ENCODE data around the gene CDKN1C. TPM values are rescaled to one million over a fixed set of nuclear protein-coding genes. Genes with fewer than 3 reads are reported as not detected.
A peak's percentile ranks its signal among the peaks of the same experiment; 100 is the strongest.

CDKN1C gene
- total and polyA plus RNA-seq, 2 of the 8 experiments (the other 6 are each of a cell fraction or from before 2014, with no cell fraction given): 12.8 to 14.1 TPM

DNA sequence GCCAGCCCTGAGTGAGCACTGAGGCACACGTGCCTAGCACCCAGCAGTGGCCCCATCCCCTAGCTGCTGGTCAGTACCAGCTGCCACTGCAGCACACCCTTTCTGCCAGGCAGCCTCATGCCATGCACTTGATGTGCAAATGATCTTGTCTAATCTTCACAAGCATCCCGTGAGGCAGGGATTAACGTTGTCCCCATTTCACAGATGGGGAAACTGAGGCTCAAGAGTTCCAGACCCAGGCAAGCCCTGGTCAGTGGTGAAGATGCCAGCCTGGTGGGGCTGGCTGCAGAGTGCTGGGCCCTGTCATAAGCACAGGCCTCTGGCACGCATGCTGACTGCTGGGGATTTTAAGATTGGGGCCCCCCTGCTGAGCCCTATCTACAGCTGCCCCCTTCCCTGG lies 8.4 kb upstream of the CDKN1C start:
- Histone ChIP-seq H3K56ac (replicated peaks; ENCODE audit: insufficient read length, low read depth, low read length) (no peak overlapping the region), H3K79me2 (ENCODE audit: control insufficient read depth in 1 of 2, insufficient read depth in 2 of 2, low read length in 2 of 2) (no peaks in the 10 kb centered on the region), H3K4ac (replicated peaks; ENCODE audit: insufficient read length, low read depth, low read length) (no peak overlapping the region), H3K36me3 (ENCODE audit: control insufficient read depth in 2 of 4, insufficient read depth in 4 of 4, low read length in 3 of 4) (no peaks in the 10 kb centered on the region), H2BK5ac (ENCODE audit: low read depth, low read length) (no peak overlapping the region), H3K18ac (ENCODE audit: extremely low read depth, low read length) (no peak overlapping the region), H3K9ac (replicated peaks in 1 of 4; ENCODE audit: extremely low read depth in 1 of 4, low read depth in 3 of 4, low read length in 3 of 4) (no peak overlapping the region), H3K27me3 (replicated peaks in 1 of 4; ENCODE audit: control insufficient read depth in 3 of 4, extremely low read depth in 1 of 4, insufficient read depth in 3 of 4, low read length in 3 of 4) (peaks cover 0 to 12% (median 4%) of the 10 kb centered on the region in 4 experiments; a peak in 4 of 7 replicates), H2BK12ac (ENCODE audit: low read depth, low read length) (no peak overlapping the region), H4K5ac (ENCODE audit: insufficient read length, low read depth, low read length) (no peak overlapping the region), H4K8ac (ENCODE audit: extremely low read depth, insufficient read depth, low read length) (peak overlapping the region; percentile 69; the same call in 1 of the 2 replicates), H2BK120ac (replicated peaks; ENCODE audit: low read depth, low read length) (no peak overlapping the region), H2AFZ (ENCODE audit: low read length) (no peak overlapping the region), H4K20me1 (replicated peaks in 1 of 2; ENCODE audit: control insufficient read depth in 1 of 2, insufficient read depth in 2 of 2, low read length in 2 of 2) (no peaks in the 10 kb centered on the region), H3K9me3 (ENCODE audit: insufficient read depth in 2 of 2, low read depth in 1 of 2, low read length in 1 of 2) (peaks cover 0 to 4% of the 10 kb centered on the region in 2 experiments; a peak in 1 of 4 replicates), H2BK15ac (ENCODE audit: low read length) (0 out of 2 replicates have a peak overlapping the region, but pooled peaks have one; percentile 5), H3K23ac (ENCODE audit: insufficient read length) (no peak overlapping the region), H4K91ac (replicated peaks; ENCODE audit: insufficient read length, low read length) (no peak overlapping the region), H3K79me1 (ENCODE audit: low read depth, low read length) (no peaks in the 10 kb centered on the region), H3K4me1 (replicated peaks in 1 of 4; ENCODE audit: control insufficient read depth in 3 of 4, insufficient read depth in 4 of 4, low read length in 3 of 4) (peaks cover 0 to 20% (median 15%) of the 10 kb centered on the region in 4 experiments; a peak in 6 of 7 replicates), H3K23me2 (ENCODE audit: low read depth, low read length) (peaks cover 3% of the 10 kb centered on the region), H3K4me3 (ENCODE audit: extremely low read depth in 1 of 4, insufficient read depth in 2 of 4, low read depth in 3 of 4, low read length in 4 of 4) (no peak overlapping the region), H3K27ac (ENCODE audit: low read depth, low read length) (no peak overlapping the region), H3K14ac (ENCODE audit: insufficient read length) (no peak overlapping the region), H3K4me2 (ENCODE audit: insufficient read depth in 1 of 2, low read depth in 2 of 2, low read length in 2 of 2) (no peak overlapping the region), H2BK20ac (ENCODE audit: low read length) (no peak overlapping the region), H2AK5ac (ENCODE audit: low read depth, low read length) (no peak overlapping the region)
- 89% methylated on average over 4 of the region's 4 CpGs; no CpG with 5 or more reads in 1 of the 2 experiments for WGBS, 2 experiments (ENCODE audit: extremely low coverage in 1 of 2, insufficient coverage in 1 of 2, insufficient read length in 1 of 2, insufficient replicate concordance in 2 of 2, low coverage in 1 of 2, low lambda C conversion rate in 2 of 2, missing lambda C conversion rate in 1 of 2)
- DNase-seq (ENCODE audit: low read depth in 1 of 2, low spot score in 2 of 2): no peak
- FAIRE-seq: no peak
- TF ChIP-seq KDM1A (IDR thresholded peaks at IDR 0.05; ENCODE audit: borderline replicate concordance, low read length): peak; percentile 49; the same call in 1 of the 2 replicates
- TF ChIP-seq BACH1 (IDR thresholded peaks at IDR 0.05; ENCODE audit: low read length): no peak
- POLR2A ChIA-PET (ENCODE audit: partially characterized antibody): interaction anchor here (2.9 to 4.4 kb wide), 2 partner anchors 36 to 362 kb away, joined by 16 to 17 read pairs; partner anchors contain the start of gene PHLDA2
- CTCF ChIA-PET (ENCODE audit: partially characterized antibody): interaction anchor here (1.1 to 13.5 kb wide), 4 partner anchors 9 to 359 kb away, joined by 4 to 521 read pairs (median 98); partner anchors contain the start of gene PHLDA2

Data from H1 (cell line).